Spinal cord (tissue), 10 donors: Measurements from ENCODE around the gene POTEC. TPM values are rescaled to one million over a fixed set of nuclear protein-coding genes. Genes with fewer than 3 reads are reported as not detected.
"Not testable (repeated sequence)": the region's sequence is repeated elsewhere in the genome, so short reads cannot be mapped to it uniquely, and the experiment has no call there.

Experiments
- DNase-seq, 6 donors: peaks; one replicate each; pipeline versions ENCODE4 v3.0.0 to v3.0.0-alpha.2; 2013 to 2015; ENCODE audit warnings: low spot score in 6 of 6, low read depth in 4 of 6
- H3K27ac ChIP-seq: one replicate; pipeline ENCODE4 v1.5.1; 2013; ENCODE audit warnings: low read depth, low read length, control low read depth
- H3K27me3 ChIP-seq: one replicate; pipeline ENCODE4 v1.6.1; 2013; ENCODE audit warnings: low read length; ENCODE audit not compliant: control insufficient read depth, insufficient read depth
- H3K36me3 ChIP-seq: one replicate; pipeline ENCODE4 v1.6.1; 2013; ENCODE audit warnings: low read length; ENCODE audit not compliant: control insufficient read depth, insufficient read depth
- H3K4me1 ChIP-seq: one replicate; pipeline ENCODE4 v1.6.1; 2013; ENCODE audit warnings: low read length; ENCODE audit not compliant: control insufficient read depth, insufficient read depth
- H3K4me3 ChIP-seq: one replicate; pipeline ENCODE4 v1.5.1; 2013; ENCODE audit warnings: low read depth, low read length, control low read depth
- H3K9me3 ChIP-seq: one replicate; pipeline ENCODE4 v1.6.1; 2013; ENCODE audit warnings: low read length; ENCODE audit not compliant: control insufficient read depth, insufficient read depth
- WGBS: methylation state at CpG from one replicate; pipeline ENCODE4 v1.1.5; 2013; ENCODE audit warnings: missing lambda C conversion rate; ENCODE audit not compliant: insufficient coverage; 5-methylcytosine and 5-hydroxymethylcytosine counted together
- polyA plus RNA-seq, 2 donors: library from polyadenylated mRNA; unstranded; fragments of 120-200 nt; gene quantifications; one replicate each; pipeline ENCODE4 v1.2.1, GENCODE V29; 2013; ENCODE audit not compliant: insufficient read length in 2 of 2
- total RNA-seq, 2 donors: library from RNA; depleted of rRNA in 1 of 2; stranded (reverse); fragments of 120-200 nt in 1 of 2; fragments of >200 nt in 1 of 2; gene quantifications; one replicate each; pipeline versions ENCODE4 v1.2.3 to v1.2.4, GENCODE V29; 2013 to 2014
- donor health status: healthy.

POTEC gene
- total and polyA plus RNA-seq, 4 donors = 0.05 to 0.08 TPM; not detected in 2

DNA sequence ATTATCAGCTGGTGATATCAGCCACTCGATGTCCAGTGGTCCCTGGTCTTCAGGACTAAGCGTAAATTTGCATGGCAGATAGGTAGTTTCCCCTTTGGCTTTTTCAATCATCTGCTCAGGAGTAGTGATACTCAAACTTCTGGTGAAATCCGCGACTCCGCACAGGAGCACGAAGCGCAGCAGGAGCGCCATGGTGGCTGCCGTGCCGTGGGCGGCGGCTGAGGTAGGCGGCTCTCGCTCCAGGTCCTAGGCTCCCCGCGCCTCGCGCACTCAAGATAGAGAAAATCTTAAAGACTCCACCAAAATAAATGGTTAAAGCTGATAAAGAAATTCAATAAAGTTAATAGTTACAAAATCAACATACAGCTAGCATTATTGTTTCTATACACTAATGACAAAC lies 64.3 kb downstream of the POTEC start:
- H3K4me1 ChIP-seq, H3K4me3 ChIP-seq, H3K27me3 ChIP-seq, H3K27ac ChIP-seq, H3K36me3 ChIP-seq, H3K9me3 ChIP-seq, DNase-seq: not testable (repeated sequence)
- no CpG with 5 or more reads among the region's 18 CpGs for WGBS

DNA sequence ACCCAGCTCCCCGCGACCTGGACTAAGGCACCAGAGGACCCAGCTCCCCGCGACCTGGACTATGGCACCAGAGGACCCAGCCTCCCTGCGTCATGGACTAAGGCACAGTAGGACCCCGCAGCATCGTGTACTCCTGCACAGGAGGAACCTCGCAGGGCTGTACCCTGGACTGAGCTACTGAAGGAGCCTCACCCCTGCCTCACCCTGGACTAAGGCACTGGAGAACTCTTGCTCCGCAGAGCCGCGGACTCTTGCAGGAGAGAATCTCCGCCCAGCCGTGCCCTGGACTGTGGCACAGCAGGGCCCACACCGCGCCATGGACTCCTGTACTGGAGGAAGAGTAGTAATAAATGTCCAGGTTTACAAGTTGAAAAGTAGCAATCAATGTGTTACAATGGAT lies 67.9 kb downstream of the POTEC start:
- not testable (repeated sequence) for H3K36me3 ChIP-seq, DNase-seq, H3K27me3 ChIP-seq, H3K9me3 ChIP-seq, H3K4me1 ChIP-seq, H3K27ac ChIP-seq, H3K4me3 ChIP-seq
- WGBS = 88% methylated on average over 15 of the region's 15 CpGs

DNA sequence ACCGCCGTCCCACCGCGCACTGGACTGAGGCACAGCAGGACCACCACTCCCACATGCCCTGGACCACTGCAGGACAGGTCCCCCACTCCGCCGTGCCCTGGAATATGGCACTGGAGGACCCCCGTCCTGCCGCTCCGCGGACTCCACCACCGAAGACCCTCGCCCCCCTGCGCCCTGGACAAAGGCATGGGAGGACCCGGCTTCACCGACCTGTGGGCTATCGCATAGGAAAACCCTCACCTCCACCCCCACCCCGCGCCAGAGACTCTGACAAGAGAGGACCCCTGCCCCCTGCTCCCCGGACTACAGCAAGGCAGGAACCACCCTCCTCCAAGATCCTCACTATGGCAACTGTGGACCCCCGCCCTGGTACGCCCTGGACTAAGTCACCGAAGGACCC lies 68.6 kb downstream of the POTEC start:
- H3K4me3 ChIP-seq, H3K9me3 ChIP-seq, DNase-seq, H3K36me3 ChIP-seq, H3K27ac ChIP-seq, H3K4me1 ChIP-seq, H3K27me3 ChIP-seq: not testable (repeated sequence)
- WGBS = 94% methylated on average over 8 of the region's 22 CpGs

DNA sequence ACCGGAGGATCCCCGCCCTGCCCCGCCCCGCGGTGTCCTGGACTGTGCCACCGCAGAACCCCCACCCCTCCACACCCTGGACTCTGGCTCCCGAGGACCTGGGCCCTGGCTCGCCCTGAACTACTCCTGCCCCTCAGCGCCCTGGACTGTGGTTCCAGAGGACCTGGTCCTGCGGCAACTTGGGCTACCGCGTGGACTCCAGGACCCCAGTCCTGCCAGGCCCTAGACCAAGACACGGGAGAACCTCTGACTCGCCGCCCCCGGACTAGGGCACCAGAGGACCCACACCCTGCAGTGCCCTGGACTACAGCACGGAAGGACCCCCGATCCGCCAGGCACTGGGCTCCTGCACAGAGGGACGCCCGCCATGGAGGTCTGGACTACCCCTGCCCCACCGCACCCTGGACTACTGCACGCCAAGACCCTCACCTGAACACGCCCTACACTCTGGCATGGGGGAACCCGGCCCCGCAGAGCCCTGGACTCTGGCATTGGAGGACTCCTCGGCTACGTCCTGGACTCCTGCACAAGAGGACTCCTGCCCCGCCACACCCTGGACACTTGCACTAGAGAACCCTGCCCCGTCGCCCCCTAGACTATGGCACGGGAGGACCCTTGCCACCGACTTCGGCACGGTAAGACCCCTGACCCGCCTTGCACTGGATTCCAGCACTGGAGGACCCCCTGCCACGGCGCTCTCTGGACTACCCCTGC lies 69.2 kb downstream of the POTEC start:
- not testable (repeated sequence) for H3K36me3 ChIP-seq, H3K27ac ChIP-seq, DNase-seq, H3K4me1 ChIP-seq, H3K9me3 ChIP-seq, H3K27me3 ChIP-seq, H3K4me3 ChIP-seq
- 89% methylated on average over 8 of the region's 38 CpGs for WGBS

DNA sequence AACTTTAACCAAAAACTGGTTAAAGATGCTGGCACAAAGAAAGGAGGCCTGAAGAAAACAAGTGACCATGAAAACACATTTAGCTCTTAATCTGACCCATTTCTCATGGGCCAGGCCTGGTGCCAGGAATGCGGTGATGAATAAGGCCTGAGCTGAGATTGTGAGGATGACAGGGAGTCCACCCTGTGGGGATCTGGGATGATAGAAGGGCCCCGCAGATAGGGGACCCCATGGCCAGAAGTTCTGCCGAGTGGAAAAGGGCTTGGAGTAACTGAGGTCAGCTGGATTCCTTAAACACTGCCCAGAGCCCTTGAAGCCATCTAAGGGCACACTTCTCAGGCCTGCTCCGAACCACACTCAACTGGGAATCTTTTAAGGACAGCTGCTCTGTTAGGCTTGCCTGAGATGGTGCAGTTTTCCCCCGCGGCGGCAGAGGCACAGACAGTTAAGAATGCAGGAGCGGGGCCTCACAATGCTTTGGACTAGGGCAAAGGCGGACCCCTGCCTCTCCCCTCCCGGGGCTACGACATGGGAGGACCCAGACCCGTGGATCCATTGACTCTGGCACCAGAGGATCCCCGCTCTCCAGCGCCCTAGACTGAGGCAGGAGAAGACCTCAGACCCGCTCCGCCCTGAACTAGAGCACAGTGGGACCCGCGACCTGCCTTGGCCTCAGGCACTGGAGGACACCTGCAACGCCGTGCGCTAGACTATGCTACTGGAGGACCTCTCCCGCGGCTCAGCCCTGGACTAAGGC lies 70.0 kb downstream of the POTEC start:
- not testable (repeated sequence) for DNase-seq, H3K36me3 ChIP-seq, H3K9me3 ChIP-seq, H3K27me3 ChIP-seq, H3K27ac ChIP-seq, H3K4me1 ChIP-seq, H3K4me3 ChIP-seq
- WGBS = 93% methylated on average over 12 of the region's 23 CpGs

DNA sequence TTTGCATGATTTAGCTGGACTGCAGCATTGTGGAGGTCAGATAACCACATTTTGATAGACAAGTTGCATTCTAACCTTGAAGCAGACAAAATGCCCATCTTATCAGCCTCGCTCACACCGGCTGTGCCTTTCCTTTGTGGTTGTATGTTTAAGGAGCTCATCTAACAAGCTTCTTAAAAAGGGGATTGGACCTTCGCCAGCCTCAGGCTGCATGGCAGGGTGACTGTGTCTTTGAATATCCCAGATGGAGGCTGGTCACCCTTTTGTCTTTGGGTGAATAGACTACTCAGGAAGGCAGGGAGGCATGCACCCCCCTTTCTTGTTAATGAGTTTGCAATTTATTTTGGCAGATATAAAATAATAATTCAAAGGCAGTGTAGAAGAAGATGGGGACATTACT lies 72.1 kb downstream of the POTEC start:
- 82% methylated on average over 2 of the region's 3 CpGs for WGBS
- H3K36me3 ChIP-seq, H3K9me3 ChIP-seq, H3K4me3 ChIP-seq, H3K27me3 ChIP-seq, DNase-seq, H3K4me1 ChIP-seq, H3K27ac ChIP-seq: not testable (repeated sequence)

DNA sequence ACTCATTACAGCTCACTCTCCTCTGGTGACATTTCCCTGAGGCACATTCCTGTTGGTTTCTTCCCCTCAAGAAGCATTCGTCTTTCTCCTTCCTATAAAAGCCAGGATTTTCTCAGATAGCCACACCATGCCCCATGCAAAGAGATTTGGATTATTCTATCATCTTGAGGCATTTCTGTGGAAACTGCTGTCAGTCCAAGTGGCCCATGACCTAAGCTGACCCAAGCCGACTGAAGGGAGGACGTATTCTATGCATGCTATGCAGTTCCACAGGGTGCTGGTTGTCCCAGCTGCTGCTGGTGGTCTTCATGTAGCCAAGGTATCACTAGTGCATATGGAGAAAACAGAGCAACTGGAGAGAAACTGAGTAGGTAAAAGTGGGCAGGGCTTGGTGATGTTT lies 73.0 kb downstream of the POTEC start:
- not testable (repeated sequence) for H3K27ac ChIP-seq, H3K9me3 ChIP-seq, DNase-seq, H3K36me3 ChIP-seq, H3K4me1 ChIP-seq, H3K4me3 ChIP-seq, H3K27me3 ChIP-seq
- WGBS = 93% methylated on average over 2 of the region's 3 CpGs

DNA sequence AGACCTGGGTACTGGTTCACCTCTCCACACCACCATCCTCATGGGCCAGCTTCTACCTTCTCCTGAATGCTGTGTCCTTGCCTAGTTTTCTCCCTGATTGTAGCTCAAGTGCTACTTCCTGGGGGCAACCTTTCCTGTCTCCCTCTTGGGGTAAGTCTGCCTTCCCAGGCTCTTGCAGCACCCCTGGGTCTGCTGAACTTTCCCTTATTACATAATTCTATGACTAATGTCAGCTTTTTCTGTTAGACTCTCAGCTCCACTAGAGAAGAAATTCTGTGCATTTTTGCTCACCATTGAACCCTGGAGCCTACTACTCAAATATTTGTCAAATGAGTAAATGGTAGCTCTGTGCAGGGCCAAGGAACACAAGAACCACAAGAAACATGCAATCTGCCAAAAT lies 73.4 kb downstream of the POTEC start:
- DNase-seq = not testable (repeated sequence)

DNA sequence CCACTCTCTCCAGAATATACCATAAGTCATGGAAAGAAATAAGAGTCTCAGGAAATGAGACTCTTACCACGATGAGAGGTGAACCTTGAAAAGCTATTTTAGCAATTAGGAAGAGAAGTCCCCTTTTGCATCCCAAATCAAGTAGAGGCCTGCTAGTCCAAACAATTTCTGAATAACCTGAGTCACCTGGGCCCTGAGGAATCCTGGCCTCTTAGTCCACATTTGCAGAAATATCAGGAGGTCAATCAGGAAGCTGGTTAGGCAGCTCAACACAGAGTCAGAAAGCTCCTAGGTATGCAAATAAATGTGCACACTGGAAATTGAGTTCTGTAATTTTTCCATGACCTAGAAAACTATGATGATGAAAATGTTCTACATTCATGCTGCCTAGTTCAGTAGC lies 77.4 kb downstream of the POTEC start:
- not testable (repeated sequence) for H3K36me3 ChIP-seq, H3K4me3 ChIP-seq, DNase-seq, H3K4me1 ChIP-seq, H3K9me3 ChIP-seq, H3K27me3 ChIP-seq, H3K27ac ChIP-seq
- WGBS = no CpG with 5 or more reads among the region's 1 CpG

More for the DNA sequence above, 73.4 kb downstream of the POTEC start:
- H3K36me3 ChIP-seq, H3K9me3 ChIP-seq, H3K4me3 ChIP-seq, H3K27me3 ChIP-seq, H3K27ac ChIP-seq, H3K4me1 ChIP-seq: not testable (repeated sequence)
